Endodermal cell (in vitro differentiated cells): ENCODE measurements around the gene RGS6. TPM values are rescaled to one million over a fixed set of nuclear protein-coding genes. Genes with fewer than 3 reads are reported as not detected.
A peak's percentile ranks its signal among the peaks of the same experiment; 100 is the strongest.

Source experiments
- DNase-seq: peaks from one replicate; pipeline ENCODE4 v3.0.0-alpha.2; 2017
- H3K27ac ChIP-seq: 2 replicates; pipeline ENCODE4 v1.5.1; 2013; ENCODE audit warnings: mild to moderate bottlenecking, low read depth, low read length, moderate library complexity
- H3K27me3 ChIP-seq: 2 replicates; pipeline ENCODE4 v1.6.1; 2013; ENCODE audit warnings: mild to moderate bottlenecking, low read length, moderate library complexity; ENCODE audit not compliant: insufficient read depth, control insufficient read depth, poor library complexity, severe bottlenecking
- H3K36me3 ChIP-seq: 2 replicates; pipeline ENCODE4 v1.7.0; 2013; ENCODE audit warnings: mild to moderate bottlenecking, low read length, moderate library complexity; ENCODE audit not compliant: control insufficient read depth, insufficient read depth
- H3K4me1 ChIP-seq: one replicate; pipeline ENCODE4 v1.7.0; 2013; ENCODE audit warnings: low read length; ENCODE audit not compliant: control insufficient read depth, insufficient read depth
- H3K4me3 ChIP-seq: 2 replicates; pipeline ENCODE4 v1.5.1; 2013; ENCODE audit warnings: mild to moderate bottlenecking, low read length, moderate library complexity
- H3K9ac ChIP-seq: 2 replicates; pipeline ENCODE4 v1.6.1; 2013; ENCODE audit warnings: mild to moderate bottlenecking, low read length, moderate library complexity; ENCODE audit not compliant: poor library complexity, severe bottlenecking; ENCODE audit errors: extremely low read depth
- H3K9me3 ChIP-seq: 2 replicates; pipeline ENCODE4 v1.6.1; 2013; ENCODE audit warnings: mild to moderate bottlenecking, low read length, moderate library complexity; ENCODE audit not compliant: control insufficient read depth
- H3K27ac Mint-ChIP-seq: 2 replicates; pipeline ENCODE4 v1.8.0; 2020; ENCODE audit warnings: mixed read lengths
- H3K27me3 Mint-ChIP-seq: 2 replicates; pipeline ENCODE4 v1.8.0; 2021; ENCODE audit warnings: mild to moderate bottlenecking, mixed read lengths; ENCODE audit not compliant: insufficient read depth
- H3K36me3 Mint-ChIP-seq: 2 replicates; pipeline ENCODE4 v1.8.0; 2020; ENCODE audit warnings: low read depth, mixed read lengths
- H3K4me1 Mint-ChIP-seq: 2 replicates; pipeline ENCODE4 v1.8.0; 2020; ENCODE audit warnings: mixed read lengths
- H3K4me3 Mint-ChIP-seq: 2 replicates; pipeline ENCODE4 v1.8.0; 2020; ENCODE audit warnings: mild to moderate bottlenecking, moderate library complexity, mixed read lengths
- H3K9me3 Mint-ChIP-seq: 2 replicates; pipeline ENCODE4 v1.8.0; 2020; ENCODE audit warnings: mild to moderate bottlenecking, mixed read lengths
- CTCF ChIP-seq: fragments of 200-600 bp; sonication (generic); conservative IDR thresholded peaks from 2 replicates; pipeline ENCODE4 v1.5.0; 2021; ENCODE audit warnings: antibody characterized with exemption, mild to moderate bottlenecking
- WGBS, 2 experiments: methylation state at CpG; one replicate each; pipeline versions ENCODE4 v1.1.5 to v1.1.7; 2013; ENCODE audit warnings: missing lambda C conversion rate in 2 of 2, mixed read lengths in 1 of 2; ENCODE audit not compliant: insufficient coverage in 1 of 2, insufficient read length in 1 of 2; 5-methylcytosine and 5-hydroxymethylcytosine counted together
- total RNA-seq, 2 donors: library from RNA; stranded (reverse); fragmentation: NEBNext Ultra II Directional in 1 of 2; extraction: Animal tissue kit (Norgen Biotek cat#: 25700) in 1 of 2; gene quantifications; 2 replicates in 1 of 2; 3 replicates in 1 of 2; pipeline ENCODE4 v1.2.1, GENCODE V29; 2021

RGS6 gene
- total RNA-seq, 2 donors from 2014 or later = 10.1 to 16.3 TPM

GRCh38 chr14:72332046-72332445 lies 399.8 kb downstream of the RGS6 start:
- peaks cover 48% of the 10 kb centered on the region for H3K4me1 Mint-ChIP-seq
- H3K9me3 Mint-ChIP-seq = peaks cover 7% of the 10 kb centered on the region
- no peaks in the 10 kb centered on the region for H3K27me3 ChIP-seq
- 76 to 80% methylated on average over 2 to 6 of the region's 6 CpGs for WGBS, 2 experiments
- no peak for DNase-seq
- no peak overlapping the region for H3K9ac ChIP-seq
- H3K9me3 ChIP-seq = peaks cover 8% of the 10 kb centered on the region
- no peak overlapping the region for H3K27ac Mint-ChIP-seq
- H3K27me3 Mint-ChIP-seq = peaks cover 7% of the 10 kb centered on the region
- peak overlapping the region; percentile 4 for H3K4me3 ChIP-seq
- H3K36me3 Mint-ChIP-seq = no peaks in the 10 kb centered on the region
- no peaks in the 10 kb centered on the region for H3K36me3 ChIP-seq
- H3K4me3 Mint-ChIP-seq = peak overlapping the region; percentile 19
- H3K27ac ChIP-seq = no peak overlapping the region
- H3K4me1 ChIP-seq = peaks cover 16% of the 10 kb centered on the region
- no peak for TF ChIP-seq CTCF

- no peak for TF ChIP-seq CTCF
- H3K9me3 Mint-ChIP-seq = peaks cover 15% of the 10 kb centered on the region
- Histone ChIP-seq H3K36me3 (no peaks in the 10 kb centered on the region), H3K27ac (no peak overlapping the region), H3K9me3 (peaks cover 16% of the 10 kb centered on the region), H3K4me3 (no peak overlapping the region), H3K27me3 (no peaks in the 10 kb centered on the region), H3K4me1 (peaks cover 16% of the 10 kb centered on the region), H3K9ac (no peak overlapping the region)
- DNase-seq = peak; percentile 84
- H3K4me3 Mint-ChIP-seq = no peak overlapping the region
- H3K4me1 Mint-ChIP-seq = peaks cover 48% of the 10 kb centered on the region
- H3K27me3 Mint-ChIP-seq = peaks cover 7% of the 10 kb centered on the region
- 55 to 71% methylated on average over 3 to 5 of the region's 5 CpGs for WGBS, 2 experiments
- H3K27ac Mint-ChIP-seq = no peak overlapping the region
- no peaks in the 10 kb centered on the region for H3K36me3 Mint-ChIP-seq
Measured at GRCh38 chr14:72332871-72333270, 400.6 kb downstream of the RGS6 start.

- Mint-ChIP-seq H3K27ac (no peak overlapping the region), H3K4me1 (peaks cover 48% of the 10 kb centered on the region), H3K4me3 (no peak overlapping the region), H3K36me3 (no peaks in the 10 kb centered on the region), H3K9me3 (peaks cover 20% of the 10 kb centered on the region), H3K27me3 (peaks cover 7% of the 10 kb centered on the region)
- DNase-seq = no peak
- no peak overlapping the region for H3K27ac ChIP-seq
- TF ChIP-seq CTCF = no peak
- 57 to 63% methylated on average over 3 to 4 of the region's 4 CpGs for WGBS, 2 experiments
- peaks cover 21% of the 10 kb centered on the region for H3K9me3 ChIP-seq
- H3K4me1 ChIP-seq = peaks cover 16% of the 10 kb centered on the region
- no peak overlapping the region for H3K4me3 ChIP-seq
- H3K36me3 ChIP-seq = no peaks in the 10 kb centered on the region
- H3K27me3 ChIP-seq = no peaks in the 10 kb centered on the region
- H3K9ac ChIP-seq = no peak overlapping the region
Measured at GRCh38 chr14:72333357-72333756, 401.1 kb downstream of the RGS6 start.
